ENCODE measurements around the gene EPS8L2. TPM values are rescaled to one million over a fixed set of nuclear protein-coding genes. Genes with fewer than 3 reads are reported as not detected.

Gene EPS8L2
- total RNA-seq, 1 donor from 2014 or later, result 26.5 TPM

DNA sequence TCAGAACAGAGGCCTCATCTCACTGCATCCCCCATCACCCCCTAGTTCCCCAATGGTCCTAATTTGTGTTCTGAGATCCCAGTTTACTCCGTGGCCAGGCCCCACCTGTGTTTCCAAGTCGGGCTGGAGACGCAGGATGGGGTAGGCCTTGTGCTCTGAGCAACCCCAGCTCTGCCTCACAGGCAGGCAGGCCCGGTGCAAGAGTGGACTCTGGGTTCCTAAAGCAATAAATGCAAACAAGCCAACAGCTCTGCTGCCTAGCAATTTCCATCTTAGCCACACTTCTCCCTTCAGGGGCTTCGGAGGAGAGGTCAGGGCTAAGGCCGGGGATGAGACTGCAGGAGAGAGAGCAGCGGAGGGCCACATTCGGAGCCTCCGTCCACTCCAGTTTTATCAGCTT, 2.5 kb upstream of the EPS8L2 start:
- no peak for DNase-seq (ENCODE audit: low read depth)

DNA sequence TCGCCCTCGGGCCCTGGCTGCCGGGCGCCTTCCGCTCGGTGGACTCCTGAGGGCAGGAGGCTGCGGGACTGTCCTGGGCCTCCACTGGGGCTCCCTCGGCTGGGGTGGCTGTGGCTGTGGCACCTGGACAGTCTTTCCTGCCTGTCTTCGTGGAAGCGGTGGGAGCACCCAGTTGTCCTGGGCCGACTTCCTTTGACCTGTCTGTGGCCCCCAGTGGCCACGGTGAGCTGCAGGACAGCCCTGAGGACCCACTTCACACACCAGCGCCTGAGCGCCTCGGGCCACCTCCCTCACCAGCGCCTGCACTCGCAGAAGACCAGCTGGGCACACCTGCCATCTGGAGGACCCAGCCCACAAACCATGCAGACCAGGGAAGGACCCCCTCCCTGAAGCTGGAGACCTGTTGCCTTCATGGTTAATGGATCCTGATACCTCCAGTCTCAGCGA, 1.8 kb upstream of the EPS8L2 start:
- no peak for DNase-seq (ENCODE audit: low read depth)

DNA sequence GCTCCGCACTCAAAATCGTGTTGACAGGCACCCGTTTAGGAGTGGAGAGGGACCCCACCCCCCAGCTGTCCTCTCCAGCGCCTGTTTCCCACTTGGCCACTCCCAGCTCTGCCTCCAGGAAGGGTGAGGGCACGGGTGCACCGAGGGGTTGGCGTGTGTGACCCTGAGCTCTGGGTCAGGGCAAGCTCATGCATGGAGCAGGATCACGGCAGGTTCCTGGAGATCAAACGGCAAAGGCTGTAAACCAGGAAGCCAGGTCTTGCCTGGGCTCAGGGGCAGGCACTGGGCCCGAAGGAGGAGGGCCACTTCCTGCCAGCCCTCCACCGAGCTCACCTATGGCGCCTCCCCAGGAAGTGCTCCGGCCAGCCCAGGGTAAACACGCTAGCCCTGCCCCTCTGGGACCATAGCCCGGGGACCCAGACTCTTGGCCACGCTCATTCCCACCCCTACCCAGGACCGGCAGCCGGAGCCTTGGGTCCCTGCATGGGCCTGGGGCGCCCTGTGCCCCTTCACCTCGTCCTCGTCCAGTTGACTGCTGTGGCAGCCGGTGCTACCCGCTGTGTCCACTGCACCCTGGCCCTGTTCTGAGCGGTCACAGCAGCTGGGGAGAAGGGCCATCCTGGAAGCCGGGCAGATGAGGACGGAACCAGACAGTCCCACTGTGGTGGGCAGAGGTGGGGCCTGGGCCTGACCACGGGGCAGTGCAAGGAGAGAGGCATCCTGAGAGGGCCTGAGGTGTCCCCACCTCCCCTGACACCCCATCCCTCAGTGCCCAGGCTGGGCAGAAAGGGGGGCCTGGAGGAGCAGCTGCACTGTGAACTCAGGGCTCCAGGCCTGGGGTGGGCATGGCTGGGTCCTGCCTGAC, 1.0 kb upstream of the EPS8L2 start:
- DNase-seq (ENCODE audit: low read depth), result no peak

DNA sequence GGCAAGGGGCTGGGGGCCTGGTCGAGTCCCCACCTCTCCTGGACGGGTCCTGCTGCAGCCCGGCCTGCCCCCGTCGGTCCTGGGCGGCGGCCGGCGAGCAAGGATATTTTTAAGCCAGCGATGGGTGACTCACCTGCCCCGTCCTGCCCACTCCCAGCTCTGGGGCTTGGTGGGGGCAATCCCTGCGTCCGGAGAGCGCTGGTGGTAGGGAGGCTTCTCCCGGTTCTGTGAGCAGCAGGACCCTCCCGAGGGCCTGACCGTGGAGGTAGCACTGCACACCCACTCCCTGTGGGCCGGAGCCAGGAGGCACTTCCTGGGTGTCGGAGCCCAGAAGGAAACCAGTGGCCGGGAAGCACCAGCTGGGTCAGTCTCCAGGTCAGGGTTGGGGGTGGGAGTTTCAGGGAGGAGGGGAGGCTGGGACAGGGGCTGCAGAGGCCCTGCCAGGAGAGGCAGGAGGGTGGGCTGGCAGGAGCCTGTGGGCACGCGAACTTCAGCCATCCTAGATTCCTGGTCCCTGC, 467 bp downstream of the EPS8L2 start:
- DNase-seq (ENCODE audit: low read depth), result peak; percentile 66

DNA sequence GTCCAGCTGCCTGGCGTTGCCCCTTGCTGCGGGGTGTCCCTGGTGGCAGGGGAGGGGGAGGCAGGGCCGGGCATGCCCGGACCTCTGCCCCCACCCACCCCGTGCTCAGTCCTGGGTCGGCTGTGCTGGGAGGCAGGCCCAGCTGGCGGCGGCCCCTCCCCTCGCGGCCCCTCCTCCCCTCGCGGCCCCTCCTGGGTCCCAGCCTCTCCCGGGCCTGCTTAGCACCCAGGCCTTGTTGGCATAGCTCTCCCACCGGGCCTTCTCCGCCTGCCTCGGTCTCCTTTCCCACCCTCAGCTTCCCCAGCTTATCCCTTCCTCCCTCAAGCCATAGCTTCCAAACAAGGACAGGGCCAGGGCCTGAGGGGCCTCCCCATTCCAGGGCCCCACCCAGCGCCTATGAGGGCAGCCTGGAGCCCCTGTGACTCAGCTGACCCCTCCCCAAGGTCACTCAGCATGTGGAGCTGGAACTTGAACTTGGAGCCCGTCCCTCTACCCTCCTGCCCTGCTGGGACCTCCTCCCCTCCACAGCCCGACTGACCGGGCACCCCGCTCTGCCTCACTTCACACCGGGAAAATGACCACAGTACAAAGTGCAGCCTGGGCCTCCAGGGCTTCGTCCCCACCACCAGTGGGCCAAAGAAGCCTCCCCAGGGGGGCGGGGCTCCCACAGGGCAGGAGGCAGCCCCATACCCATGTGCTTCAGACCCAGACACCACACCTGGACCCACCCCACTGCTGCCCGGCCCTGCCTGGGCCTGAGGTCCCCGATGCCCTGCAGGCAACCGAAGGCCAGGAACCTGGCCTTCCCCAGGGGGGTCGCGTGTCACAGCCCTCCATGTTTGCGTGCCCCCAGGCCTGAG, 1.2 kb downstream of the EPS8L2 start:
- DNase-seq (ENCODE audit: low read depth), result peak; percentile 70

DNA sequence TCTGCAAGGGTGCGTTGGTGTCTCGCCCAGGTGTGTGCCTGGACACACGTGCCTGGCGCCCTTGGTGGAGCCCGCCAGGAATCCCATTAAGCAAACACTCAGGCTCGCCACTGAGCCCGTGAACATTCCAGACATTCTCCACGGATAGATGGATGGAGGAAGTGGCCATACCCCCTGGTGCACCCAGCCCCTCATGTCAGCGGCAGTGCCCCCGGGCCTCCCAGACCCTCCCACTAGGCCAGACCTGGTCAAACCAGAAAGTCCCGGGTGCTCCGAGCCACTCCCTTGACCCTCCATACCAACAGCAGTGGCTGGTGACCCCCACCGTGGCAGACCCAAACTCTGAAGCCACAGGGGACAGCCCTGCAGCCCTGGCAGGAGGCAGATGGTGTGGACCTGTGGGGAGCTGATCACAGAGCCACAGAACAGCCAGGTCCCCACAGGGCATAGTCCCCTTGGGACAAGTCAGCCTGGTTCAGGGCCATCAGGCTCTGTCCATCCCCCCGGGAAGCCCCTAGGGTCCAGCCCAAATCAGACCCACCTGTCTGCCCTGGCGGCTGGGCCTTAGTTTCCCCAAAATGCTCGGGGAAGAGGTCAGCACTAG, 1.9 kb downstream of the EPS8L2 start:
- no peak for DNase-seq (ENCODE audit: low read depth)

DNA sequence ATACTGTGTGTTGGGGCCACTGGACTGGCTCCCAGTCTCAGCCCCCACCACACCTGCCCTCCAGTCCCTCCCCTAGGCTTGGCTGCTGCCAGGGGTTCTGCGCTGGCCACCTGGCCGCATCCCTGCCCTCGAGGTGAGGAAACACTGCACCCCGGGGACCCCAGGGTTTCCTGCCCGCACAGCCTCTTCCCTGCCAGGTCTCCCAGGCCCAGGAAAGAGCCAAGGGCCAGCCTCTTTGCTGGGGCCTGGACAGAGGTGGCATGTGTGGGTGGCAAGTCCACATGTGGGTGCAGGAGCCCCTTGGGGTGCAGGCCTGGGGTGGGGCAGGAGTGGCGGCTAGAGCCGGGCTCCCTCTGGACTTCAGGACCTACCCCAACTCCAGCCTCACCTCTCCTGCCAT, 2.5 kb downstream of the EPS8L2 start:
- no peak for DNase-seq (ENCODE audit: low read depth)

DNA sequence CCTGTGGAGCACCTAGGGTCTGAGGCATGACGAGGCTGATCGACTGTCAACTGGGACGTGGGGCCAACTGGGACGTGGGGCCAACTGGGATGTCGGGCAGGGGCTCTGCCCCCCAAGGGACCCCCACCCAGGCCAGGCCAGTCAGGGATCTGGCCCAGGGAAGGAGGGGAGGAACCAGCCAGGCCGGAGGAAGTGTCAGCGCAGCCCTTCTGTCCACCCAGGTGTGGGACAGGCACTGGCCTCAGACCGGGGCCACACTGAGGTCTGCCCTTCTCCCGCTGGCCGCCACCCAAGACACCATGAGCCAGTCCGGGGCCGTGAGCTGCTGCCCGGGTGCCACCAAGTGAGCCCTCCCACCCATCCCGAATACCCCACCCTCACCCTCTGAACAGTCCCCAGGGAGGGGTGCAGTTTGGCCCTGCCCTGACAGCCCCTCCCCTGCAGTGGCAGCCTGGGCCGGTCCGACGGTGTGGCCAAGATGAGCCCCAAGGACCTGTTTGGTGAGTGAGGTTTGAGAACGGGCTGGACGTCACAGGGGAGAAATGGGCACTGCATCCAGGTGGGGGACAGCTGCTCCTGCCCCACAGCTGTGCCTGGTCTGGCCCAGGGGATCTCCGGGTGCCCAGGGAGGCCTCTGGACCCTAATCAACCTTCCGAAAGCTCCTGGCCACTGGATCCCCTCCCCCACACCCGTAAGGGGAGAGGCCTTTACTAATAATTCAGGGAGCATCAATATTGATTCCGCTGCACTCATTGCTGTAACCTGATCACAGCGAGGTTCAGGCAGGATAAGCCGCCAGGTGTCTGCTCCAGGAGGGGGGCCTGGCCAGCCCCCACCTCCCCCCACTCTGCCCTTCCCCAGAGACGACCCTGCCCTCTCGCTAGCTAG, 3.3 kb downstream of the EPS8L2 start:
- DNase-seq (ENCODE audit: low read depth), result no peak

DNA sequence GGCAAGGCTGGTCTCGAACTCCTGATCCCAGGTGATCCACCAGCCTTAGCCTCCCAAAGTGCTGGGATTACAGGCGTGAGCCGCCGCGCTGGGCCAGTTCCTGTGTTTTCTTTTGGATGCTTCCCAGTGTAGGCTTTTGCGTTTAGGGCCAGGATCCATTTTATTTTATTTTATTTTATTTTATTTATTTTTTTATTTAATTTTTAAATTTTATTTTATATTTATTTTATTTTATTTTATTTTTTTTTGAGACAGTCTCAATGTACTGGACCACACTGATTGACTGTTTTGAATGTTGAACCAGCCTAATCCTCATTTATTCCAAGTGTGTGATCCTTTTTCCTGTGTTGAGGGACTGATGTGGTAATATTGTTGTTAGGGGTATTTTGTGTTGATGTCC, 8.4 kb downstream of the EPS8L2 start:
- no peak for DNase-seq (ENCODE audit: low read depth)

DNA sequence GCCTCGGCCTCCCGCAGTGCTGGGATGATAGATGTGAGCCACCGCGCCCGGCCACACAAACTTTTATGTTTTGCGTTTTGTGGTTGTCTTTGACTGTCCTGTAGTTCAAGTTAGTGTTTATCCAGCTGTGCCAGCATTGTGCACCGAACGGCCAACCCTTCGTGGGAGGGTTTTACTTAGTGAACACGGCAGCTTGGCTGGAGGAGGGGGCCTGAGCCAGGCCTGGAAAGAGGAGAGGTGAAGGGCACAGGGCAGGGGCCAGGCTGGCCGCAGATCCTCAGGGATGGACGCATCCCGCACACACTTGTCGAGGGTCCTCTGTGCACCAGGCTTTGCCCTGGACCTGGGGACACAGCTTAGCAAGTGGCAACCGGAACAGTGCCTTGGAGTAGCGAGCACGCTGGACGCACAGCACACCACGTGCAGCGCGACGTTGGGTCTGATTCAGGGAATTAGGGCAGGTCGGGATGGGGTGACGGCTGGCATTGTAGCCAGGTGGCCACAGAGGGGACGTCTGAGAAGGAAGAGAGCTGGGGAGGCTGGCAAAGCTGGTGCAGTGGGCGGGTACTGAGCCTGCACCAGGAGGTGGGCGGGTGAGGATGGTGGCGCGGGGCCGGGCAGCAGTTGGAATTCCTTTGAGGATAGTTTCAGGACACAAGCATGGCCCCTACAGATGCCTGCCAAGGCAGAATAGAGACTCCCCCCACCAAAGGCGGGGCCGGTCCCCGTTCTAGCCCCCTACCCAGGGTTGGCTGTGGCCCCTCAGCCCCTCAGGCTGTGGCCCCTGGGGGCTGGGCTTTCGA, 13.4 kb downstream of the EPS8L2 start:
- DNase-seq (ENCODE audit: low read depth), result no peak

DNA sequence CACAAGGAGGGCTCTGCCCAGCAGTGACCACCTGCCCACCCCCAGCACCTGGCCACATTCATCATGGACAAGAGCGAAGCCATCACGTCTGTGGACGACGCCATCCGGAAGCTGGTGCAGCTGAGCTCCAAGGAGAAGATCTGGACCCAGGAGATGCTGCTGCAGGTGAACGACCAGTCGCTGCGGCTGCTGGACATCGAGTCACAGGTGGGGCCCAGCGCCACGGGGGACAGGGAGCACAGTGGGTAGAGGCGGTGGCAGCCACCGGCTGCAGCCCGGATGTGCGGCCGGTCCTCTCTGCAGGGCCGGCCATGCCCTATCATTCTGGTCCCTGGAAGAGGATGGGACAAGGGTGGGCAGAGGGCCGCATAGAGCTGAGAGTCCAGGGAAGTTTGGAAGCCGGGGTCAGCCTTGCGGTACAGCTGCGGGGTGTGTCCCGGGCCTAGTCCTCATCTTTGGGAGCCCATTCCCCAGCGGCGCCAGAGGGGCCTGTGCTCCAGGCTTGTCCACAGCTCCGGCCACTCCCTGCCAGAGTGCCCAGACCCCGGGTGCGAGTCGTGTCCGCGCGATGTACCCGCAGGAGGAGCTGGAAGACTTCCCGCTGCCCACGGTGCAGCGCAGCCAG, 14.1 kb downstream of the EPS8L2 start:
- DNase-seq (ENCODE audit: low read depth), result no peak

DNA sequence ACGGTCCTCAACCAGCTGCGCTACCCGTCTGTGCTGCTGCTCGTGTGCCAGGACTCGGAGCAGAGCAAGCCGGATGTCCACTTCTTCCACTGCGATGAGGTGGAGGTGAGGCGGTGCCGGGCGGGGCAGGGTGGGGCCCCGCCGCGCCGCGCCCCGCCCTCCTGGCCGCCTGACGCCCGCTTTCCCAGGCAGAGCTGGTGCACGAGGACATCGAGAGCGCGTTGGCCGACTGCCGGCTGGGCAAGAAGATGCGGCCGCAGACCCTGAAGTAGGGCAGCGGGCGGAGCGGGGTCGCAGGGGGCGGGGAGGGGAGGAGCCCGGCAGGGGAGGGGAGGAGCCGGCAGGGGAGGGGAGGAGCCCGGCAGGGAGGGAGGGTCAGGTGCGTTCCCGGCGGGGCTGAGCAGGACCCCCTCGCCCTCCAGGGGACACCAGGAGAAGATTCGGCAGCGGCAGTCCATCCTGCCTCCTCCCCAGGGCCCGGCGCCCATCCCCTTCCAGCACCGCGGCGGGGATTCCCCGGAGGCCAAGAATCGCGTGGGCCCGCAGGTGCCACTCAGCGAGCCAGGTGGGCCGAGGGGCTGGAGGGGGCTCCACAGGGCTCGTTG, 14.7 kb downstream of the EPS8L2 start:
- no peak for DNase-seq (ENCODE audit: low read depth)

DNA sequence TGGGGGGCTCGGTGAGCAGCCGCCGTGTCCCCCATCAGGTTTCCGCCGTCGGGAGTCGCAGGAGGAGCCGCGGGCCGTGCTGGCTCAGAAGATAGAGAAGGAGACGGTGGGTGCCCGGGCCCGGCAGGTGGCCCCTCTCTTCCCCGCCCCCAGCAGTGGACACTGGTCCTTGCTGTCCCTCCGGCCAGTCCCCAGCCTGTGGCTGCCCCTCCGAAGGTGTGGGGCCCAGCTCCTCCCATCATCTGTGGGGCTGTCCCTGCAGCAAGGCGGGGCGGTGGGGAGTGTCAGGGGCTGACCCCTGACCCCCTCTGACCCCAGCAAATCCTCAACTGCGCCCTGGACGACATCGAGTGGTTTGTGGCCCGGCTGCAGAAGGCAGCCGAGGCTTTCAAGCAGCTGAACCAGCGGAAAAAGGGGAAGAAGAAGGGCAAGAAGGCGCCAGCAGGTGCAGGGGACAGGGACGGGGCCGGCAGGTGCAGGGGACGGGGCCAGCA, 15.3 kb downstream of the EPS8L2 start:
- DNase-seq (ENCODE audit: low read depth), result no peak

DNA sequence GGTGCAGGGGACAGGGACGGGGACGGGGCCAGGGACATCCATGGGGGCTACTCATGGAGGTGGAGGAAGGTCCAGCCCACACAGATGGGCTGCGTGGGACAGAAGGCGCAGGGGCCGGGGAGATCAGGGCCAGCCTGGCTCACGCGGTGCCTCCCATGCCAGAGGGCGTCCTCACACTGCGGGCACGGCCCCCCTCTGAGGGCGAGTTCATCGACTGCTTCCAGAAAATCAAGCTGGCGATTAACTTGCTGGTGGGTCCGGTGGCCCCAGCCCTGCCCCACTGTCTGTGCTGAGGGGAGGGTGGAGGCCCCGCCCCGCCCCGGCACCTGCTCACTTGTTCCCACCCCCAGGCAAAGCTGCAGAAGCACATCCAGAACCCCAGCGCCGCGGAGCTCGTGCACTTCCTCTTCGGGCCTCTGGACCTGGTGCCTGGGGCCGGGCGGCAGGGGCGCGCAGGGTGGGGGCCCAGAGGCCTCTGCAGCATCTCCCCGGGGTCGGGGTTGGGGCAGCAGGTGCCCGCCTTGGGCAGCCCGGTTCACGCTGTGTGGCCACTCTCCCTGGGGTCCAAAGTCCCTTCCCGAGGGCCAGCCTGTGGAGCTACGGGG, 15.8 kb downstream of the EPS8L2 start:
- no peak for DNase-seq (ENCODE audit: low read depth)

DNA sequence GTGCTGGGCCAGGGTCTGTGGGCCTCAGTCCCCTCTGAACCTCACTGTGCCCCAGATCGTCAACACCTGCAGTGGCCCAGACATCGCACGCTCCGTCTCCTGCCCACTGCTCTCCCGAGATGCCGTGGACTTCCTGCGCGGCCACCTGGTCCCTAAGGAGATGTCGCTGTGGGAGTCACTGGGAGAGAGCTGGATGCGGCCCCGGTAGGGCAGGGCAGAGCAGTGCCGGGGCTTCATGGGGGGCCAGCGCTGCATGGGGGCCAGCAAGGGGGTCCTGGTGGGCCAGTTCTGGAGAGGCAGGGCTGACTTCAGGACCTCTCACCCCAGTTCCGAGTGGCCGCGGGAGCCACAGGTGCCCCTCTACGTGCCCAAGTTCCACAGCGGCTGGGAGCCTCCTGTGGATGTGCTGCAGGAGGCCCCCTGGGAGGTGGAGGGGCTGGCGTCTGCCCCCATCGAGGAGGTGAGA, 16.3 kb downstream of the EPS8L2 start:
- no peak for DNase-seq (ENCODE audit: low read depth)

DNA sequence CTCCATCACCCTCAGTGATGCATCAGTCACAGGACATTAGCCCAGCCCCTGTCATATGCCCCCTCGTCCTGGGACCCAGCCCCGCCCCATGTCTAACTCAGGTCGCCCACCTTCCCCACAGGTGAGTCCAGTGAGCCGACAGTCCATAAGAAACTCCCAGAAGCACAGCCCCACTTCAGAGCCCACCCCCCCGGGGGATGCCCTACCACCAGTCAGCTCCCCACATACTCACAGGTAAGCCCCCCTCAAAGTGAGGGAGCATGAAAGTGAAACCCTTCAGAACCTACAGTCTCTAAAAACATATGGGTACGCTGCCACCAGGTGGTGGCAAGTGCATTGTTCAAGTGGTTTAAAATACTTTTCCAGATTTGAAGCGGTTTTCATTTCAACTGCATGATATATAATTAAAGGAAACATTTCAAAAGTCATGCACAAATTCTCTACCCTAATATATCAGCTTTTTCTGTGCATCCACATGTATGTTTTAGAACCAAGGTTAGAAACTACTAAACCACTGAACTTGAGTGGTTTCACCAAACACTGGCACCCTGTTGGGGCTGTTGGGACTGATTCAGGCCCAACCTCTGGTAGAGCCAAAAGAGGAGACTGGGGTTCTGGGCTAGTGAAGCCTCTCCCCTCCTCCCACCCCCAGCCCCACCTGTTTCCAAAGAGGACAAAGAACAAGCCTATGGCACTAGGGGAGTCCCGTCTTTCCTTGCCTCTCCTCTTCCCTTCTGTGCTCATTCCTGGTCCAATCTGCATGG, 17.3 kb downstream of the EPS8L2 start:
- peak; percentile 66 for DNase-seq (ENCODE audit: low read depth)

DNA sequence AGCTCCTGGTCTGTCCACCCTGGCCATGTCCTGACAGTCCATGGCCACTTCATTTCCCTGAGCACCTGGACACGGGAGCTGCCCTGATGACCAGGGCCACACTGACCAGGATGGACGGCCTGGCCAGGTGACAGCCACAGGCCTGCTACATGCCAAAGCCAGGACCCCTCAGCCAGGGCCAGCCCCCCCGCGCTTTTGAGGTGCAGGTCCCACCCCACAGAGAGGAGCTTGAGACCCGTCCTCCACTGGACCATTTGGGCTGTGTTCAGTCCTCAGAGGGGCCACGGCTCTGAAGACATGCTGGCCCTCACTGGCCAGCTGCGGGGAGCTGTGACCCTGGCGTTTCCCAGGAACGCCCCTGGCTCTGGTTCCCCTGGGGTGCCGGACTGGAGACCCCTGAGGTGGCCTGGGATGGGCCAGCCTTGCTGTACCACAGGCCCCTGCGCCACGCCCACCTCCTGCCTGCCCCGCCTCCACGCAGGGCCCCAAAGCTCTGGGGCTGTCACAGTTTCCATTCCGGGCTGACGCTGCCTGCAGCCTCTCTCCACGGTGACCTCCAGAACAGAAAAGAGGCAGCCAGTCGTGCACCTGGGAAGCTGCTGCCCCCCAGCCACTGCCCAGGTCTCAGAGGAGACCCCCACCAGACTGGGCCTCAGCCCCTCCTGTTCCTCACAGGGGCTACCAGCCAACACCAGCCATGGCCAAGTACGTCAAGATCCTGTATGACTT, 18.2 kb downstream of the EPS8L2 start:
- no peak for DNase-seq (ENCODE audit: low read depth)

Measured in myocyte (in vitro differentiated cells).